HPDE6-E6E7 (cell line): ENCODE measurements around the gene HPCAL4.
A peak's percentile ranks its signal among the peaks of the same experiment; 100 is the strongest.

Source experiments
- DNase-seq: peaks from one replicate; pipeline ENCODE4 v3.0.0; 2011; ENCODE audit warnings: missing footprints; ENCODE audit errors: extremely low spot score

HPCAL4 gene

DNA sequence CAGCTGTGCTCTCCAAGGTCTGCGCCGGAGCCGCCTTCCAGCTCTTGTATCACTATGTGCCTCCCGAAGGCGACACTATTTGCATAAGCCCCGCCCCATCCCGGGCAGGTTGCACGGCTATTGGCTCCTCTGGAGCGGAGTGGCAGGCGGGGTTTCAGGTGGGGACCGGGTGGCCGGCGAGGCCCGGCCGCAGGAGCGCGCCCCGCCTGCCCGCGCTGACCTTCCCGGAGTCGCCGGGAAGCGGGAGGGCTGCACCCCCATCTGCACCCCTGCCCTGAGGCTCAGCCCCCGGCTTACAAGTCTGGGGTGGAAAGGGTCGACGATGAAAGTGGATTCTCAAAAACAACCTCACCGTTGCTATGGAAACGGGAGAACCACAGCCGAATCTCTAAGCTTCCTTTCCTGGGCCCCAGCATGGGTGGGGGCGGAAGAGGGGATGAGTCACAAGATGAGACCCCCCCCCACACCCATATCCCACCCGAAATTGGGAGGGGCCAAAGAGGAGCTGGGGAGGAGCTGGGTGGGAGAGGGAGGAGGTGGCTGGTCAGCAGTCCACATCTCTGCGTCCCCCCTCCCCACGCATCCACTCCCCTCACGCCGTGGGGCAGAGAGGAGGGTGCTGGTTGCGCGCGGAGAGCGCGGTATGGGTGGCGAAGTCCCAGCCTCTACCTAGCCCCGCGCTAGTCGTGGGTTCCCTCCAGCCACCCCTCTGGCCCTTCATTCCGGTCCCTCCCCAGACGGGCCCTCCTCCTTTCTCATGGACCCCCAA, at the start of gene HPCAL4:
TSS of gene HPCAL4 (minus strand) at position 51 of the 769 bp plus-strand sequence. CDS start 6,830 bp downstream, outside the sequence.
- peak; percentile 85 for DNase-seq

DNA sequence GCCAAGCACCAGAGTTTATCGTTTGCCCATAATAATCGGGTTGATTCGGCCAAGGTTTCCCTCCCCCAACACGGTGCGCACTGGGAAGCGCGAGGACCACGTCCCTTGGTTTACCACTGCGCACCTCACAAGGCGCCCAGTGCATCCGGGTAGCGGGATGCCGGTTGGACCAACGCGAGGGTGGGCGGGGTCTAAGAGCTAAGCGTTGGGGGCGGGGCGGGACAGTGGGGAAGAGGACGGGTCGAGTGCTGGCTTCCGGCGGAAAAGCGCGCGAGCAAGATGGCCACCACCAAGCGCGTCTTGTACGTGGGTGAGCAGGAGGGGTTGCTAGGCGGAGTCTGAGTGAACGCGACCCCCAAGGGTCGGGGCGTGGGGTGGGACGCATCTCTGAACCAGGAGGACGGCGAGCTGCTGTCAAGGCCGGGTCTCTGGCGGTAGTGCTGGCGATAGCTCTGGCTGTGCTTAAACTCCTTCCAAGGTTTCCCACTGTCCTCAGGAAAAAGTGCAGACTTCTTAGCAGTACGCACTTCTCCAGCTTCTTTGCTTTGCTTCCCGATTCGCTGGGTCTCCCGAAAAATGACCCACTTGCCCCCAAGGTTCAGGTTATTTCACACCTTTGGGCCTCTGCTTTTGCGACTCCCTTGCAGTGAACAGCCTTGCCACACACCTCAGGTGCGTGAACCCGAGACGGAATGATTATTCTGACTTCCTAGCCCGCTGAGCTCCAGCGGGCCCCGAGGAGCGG, 47.6 kb upstream of the HPCAL4 start, which contains the start of gene PPIE:
TSS of gene PPIE (plus strand) at position 261 of the 745 bp plus-strand sequence. CDS start at position 280, 19 bp downstream.
- DNase-seq = peak; percentile 83

DNA sequence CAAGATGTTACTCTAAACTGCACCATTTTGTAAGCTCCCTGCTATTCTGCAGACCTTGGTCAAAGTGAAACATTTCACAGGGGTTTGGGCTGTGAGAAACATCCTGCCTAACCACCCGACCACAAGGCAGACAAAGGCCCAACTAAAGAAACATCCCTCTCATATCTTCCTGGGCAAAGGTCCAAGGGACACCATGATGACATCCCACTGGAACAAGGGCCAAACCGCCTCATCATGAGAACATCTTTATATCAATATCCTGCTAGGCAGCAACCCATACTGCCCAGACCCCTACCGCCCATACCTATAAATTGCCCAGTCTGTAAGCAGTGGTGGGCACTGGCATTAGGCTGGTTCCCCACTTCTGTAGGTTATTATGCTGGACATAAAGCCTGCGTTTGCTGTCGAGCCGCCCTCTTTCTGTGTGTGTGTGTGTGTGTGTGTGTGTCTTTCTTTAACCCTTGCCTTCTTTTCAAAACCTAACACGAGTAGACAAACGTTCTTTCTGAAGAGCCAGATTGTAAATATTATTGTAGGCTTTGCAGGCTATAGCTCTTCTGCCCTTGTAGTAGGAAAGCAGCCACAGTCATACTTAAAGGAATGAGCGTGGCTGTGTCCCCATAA, 46.4 kb upstream of the HPCAL4 start:
- DNase-seq = no peak

DNA sequence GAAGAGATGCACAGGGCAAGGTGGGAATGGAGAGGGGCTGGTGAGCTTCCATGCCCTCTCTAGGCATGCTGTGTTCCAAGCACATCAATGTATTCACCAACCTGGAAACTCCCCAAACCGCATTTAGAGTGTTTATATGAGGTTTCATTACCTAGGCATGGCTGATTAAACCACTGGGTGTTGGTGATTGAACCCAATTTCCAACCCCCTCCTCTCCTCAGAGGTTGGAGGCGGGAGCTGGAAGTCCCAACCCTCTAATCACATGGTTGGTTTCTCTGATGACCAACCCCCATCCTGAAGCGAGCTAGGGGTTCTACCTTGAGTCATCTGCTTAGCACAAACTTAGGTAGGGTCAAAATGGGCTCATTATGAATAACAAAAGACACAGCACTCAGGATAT, 44.5 kb upstream of the HPCAL4 start:
- no peak for DNase-seq

DNA sequence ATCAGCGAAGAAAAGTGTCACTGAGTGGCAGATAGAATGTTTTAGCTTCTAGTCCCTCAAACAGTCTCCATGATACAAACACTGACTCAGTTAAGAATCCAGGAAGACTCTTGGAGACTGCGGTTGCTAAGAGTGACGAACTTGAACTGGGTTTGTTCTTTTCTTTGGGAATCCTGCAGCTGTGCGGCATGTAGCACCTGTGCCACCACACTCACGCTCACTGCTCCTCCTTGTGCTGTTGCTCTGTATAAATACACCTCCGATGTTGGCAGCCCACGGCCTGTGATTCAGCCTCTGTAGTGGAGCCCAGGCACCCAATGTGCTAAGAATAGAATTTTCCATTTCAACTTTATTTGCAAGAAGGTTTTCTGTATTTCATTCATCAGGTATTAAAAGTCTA, 41.9 kb upstream of the HPCAL4 start:
- DNase-seq = no peak

DNA sequence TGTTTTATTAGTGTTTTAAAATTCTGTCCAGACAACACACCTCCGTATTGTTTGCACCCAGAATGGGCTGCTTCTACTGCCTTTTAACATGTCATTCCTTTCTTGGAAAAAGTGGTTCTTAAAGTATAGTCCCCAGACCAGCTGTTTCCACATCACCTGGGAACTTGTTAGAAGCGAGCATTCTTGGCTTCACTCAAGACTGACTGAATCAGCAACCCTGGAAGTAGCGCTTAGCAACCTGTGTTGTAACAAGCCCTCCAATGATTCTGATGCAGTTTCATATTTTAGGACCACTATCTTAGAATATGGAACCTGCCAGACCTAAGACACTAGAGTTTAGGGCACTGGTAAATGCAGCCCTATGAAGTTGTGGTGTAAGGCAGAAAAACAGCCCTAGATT, 41.5 kb upstream of the HPCAL4 start:
- no peak for DNase-seq

DNA sequence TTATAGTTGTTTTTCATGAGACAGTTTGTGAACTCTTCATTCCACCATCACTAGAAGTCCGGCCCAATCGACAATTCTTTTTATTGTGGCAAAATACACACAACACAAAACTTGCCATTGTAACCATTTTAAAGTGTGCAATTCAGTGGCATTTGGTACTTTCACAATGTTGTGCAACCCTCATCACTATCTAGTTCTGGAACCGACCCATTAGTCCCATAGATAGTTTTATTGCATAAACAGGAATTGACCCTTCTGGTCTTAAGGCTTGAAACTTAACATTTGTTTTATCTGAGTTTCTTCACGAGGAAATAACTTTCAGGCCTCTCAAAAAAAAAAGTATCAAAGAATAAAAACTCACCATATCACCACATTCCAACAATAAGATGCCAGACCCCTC, 38.6 kb upstream of the HPCAL4 start:
- no peak for DNase-seq

DNA sequence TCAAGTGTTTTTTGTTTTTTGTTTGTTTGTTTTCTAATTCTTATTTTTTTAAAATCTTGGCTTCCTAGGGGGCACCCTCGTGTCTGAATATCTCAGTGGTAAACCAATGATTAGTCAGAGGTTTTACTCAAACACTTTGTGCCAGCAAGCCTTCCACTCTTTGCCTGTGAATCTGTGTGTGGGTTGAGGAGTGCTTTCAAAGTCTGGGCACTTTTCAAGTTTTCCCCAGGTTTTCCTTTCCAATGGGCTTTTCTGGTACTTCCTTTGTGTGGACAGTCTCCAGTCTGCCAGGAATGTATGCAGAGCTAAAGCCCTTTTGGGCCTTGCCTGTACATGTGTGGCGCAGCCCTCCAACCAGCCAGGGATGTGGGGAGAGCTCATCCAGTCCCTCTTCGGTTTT, 37.8 kb upstream of the HPCAL4 start:
- peak; percentile 20 for DNase-seq

DNA sequence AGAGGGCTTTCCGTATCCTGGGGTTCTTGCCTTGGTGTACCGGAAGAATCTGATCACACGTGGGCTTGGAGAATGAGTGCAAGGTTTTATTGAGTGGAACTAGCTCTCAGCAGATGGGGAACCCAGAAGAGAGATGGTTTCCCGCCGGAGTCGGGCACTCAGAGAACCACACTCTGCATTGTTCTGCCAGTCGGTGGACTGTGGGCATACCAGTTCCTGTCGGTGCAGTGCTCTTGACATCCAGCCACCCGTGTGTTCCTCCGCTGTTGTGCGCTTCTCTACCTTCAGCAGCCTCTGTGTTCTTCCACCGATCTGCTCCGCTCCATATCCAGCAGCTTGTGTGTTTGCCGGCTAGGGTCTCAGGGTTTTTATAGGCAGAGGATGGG, 36.7 kb upstream of the HPCAL4 start:
- DNase-seq = no peak

DNA sequence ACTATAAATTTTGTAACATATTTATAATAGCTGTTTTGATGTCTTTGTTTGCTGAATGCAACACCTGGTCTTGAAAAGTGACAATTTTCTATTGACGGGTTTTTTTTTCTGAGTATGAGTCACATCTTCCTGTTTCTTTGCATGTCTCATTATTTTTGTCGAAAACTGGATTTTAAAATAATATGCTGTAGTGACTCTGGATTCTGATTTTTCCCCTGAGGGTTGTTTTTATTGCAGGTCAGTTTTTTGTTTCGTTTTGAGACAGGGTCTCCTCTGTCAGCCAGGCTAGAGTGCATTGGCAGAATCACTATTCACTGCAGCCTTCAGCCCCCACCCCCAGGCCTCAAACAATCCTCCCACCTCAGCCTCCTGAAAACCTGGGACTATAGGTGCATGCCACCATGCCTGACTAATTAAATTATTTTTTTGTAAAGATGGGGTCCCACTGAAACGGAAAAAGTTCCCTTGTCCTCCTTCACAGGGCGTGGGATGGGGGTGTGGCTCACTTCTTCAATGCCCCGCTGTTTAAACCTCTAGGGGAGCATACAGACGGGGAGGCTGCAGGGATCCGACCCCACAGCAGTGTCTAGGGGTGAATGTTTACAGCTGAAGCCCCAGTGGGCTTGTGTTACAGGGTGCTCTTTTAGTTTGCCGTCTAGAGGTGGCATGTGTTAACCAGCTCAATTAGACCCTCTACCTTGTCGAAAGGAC, 36.1 kb upstream of the HPCAL4 start:
- DNase-seq = no peak

DNA sequence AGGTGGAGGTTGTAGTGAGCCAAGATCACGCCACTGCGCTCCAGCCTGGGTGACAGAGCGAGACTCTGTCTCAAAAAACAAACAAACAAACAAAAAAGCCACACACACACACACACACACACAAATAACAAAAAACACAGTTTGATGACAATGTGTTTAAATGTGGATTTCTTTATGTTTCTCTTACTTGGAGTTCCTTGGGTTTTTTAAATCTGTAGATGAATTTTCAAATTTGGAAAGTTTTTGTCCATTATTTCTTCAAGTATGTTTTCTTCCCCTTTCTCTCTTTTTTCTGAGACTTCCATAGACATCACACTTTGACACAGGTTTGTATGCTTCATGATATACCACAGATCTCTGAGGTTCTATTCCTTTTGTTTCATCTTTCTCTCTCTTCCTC, 35.4 kb upstream of the HPCAL4 start:
- DNase-seq = no peak

DNA sequence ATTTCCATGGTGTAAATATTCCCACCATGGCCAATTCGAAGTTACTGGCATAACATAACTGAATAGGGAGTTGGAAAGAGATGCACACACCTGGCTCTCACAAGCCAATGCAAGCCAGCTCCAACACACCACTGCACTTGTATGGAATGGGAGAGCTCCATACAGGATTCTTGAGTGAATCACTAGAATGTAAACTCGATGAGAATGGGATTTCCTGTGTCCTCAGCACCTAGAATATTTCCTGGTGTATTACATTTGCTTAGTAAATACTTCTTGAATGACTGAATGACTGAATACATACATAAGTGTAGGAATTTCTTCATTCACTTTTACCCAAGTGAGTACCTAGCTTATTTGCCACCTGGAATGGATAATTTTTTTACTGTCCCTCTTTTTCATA, 31.3 kb upstream of the HPCAL4 start:
- DNase-seq = no peak

DNA sequence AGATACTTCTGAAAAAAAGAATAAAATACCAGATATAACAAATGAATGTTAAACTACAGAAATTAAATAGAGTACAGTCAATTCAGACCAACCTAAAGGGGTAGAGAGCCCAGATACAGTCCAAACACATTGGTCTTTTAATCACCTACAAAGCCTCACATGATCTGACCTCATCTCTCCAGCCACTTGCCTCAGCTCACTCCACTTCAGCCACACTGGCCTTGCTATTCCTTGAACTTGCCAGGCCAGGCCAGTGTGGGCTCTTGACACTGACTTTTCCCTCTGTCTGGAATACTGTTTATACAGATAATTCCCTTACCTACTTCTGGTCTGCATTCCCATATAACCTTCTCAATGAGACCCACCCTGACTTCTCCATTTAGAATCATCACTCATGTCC, 30.4 kb upstream of the HPCAL4 start:
- DNase-seq = no peak

DNA sequence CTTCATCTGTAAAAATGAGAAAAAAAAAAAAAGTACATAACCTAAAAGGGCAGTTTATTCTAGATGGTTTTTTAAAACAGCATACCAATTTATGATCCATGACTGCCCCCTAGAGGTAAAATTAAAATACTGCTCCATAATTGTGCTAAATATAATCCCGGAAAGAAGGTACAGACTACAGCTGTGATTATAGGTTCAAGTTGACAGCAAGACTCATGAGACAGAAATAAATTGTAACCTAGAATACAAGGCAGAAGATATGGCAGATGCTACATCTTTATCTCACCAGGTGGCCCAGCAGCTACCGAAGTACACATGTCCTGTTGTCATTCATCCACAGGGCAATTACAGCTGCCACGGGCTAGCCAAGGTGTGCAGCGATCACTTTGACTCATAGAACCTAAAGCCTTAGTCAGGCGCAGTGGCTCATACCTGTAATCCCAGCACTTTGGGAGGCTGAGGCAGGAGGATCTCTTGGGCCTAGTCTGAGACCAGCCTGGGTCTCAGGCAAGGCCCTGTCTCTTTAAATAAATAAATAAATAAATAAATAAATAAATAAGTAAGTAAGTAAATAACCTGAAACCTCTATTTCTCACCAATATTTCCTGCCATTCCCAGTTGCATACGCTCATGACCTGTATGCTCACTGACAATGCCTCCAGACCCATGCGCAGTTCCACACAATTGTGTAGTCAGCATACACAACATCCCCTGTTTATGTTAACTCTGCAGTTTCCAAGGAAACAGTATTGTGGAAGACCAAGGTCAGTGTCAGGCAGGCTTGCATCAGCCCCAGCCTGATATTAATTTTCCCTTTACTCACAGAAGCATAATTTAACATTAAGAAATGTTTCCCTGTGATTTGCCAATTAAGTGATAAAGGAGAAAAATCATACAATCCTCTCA, 29.1 kb upstream of the HPCAL4 start:
- peak; percentile 36 for DNase-seq

DNA sequence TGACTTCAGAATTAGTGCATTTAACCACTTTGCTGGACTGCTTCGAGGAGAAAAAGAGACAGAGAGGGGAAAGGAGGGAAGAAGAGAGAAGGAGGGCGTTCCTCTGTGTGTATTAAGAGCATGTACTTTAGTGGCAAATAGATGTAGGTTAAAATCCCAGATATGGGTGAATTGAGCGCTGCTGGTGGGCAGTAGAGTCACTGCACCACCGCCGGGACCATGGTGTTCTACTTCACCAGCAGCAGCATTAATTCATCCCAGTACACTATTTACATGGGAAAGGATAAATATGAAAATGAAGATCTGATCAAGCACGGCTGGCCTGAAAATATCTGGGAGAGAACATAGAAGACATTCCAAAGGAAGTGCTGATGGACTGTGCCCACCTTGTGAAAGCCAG, 26.6 kb upstream of the HPCAL4 start:
- DNase-seq = no peak

DNA sequence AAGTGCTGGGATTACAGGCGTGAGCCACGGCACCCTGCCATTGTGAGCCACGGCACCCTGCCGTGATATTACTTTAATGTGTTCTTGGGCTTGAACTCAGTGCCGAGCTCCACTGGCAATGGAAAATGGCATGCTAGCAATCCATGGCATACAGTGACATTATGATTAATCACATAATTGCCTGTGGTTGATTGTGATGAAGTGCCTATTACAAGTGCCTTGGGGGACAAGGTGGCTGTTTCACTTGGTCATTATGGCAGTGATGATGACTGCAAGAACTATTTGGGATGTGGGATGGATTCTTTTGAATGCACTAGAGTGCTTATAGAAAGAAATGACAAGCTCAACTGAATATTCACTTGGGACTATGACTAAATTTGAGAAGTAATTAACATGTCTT, 22.3 kb upstream of the HPCAL4 start:
- DNase-seq = no peak

DNA sequence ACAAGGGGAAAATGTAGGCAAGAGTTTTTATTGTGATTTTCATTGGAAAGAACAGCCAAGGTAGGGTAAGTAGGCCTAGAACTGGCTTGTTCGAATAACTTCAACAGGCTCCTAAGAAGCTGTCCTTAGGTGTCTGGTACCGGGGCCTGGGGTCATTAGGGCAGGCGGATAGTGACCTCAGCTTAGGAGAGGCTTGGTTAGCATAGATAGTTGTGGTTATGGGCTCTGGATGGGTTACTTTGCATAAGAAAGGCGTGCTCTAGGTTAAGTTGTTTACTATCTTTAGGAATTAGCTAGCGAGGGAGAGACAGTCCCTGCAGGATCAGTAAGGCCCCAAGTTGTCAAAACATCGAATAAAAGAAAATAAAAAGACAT, 20.7 kb upstream of the HPCAL4 start:
- no peak for DNase-seq

DNA sequence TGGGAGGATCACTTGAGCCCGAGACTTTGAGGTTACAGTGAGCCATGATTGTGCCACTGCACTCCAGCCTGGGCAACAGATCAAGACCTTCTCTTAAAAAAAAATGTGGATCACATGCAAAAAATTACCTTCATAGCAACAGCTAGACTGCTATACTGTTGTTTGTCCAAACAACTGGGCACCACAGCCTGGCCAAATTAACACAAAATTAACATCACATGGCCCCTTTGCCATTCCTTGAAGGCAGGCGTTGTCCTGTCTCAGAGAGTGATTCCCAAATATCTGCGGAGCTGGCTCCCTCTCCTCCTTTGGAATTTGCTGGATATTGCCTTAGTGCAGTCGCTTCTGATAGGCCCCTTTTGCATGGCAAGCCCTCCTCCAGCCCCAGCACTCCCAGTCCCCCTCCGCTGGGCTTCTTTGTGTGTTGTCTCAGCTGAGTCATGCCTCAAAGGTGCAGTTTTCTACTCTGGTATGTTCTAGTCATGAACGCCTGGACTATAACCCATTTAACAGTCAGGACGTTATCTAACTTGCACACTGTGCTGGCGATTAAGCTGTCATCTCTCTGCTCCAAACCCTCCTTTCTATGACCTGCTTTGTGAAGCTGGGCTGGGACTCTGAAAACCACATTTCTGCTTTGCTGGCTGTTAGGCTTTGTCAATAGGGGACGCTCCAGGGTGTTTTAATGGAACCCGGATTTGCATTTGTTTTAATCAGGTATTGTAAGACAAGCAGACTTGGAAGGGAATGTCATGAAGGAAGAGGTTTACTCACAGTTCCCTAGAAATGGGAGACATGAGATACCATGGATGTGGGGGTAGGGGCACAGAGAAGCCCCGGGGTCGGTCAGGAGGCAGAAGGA, 20.1 kb upstream of the HPCAL4 start:
- DNase-seq = no peak

DNA sequence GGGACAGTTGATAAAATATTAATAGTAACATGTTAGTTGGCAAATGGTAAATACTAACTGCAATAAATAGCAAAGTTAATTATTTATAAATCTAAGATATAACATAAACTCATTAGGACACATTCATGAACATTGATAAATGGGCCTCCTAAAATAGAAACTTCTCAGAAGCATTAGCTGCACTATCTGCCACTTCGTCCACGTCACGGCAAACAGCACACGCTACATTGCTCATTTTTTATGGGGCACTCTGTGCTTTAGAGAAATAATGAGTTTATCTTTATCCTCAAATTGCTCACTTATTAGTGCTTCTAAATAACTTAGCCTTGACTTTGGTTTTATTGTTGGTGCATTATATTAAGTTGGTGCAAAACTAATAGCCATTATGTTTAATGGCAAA, 16.3 kb upstream of the HPCAL4 start:
- DNase-seq = no peak

DNA sequence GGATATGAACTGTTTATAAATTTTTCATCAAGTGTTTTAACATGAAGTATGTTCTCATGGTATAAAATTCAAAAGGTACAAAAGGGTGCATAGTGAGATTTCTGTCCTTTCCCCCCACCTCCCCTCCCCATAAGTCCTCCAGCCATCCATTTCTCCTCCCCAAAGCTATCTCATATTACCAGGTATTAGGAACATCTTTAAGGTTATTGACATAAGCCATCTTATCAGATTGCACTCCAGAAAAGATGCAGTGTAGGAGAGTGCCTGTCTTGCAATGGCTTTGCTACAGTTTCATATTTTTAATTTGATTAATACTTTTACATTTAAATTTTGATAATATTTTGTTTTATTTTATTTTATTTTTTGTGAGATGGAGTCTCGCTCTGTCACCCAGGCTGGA, 13.5 kb upstream of the HPCAL4 start:
- no peak for DNase-seq
